ENCODE results near the gene ASXL2. TPM values are rescaled to one million over a fixed set of nuclear protein-coding genes. Genes with fewer than 3 reads are reported as not detected.

ASXL2 gene
- total and polyA plus RNA-seq, 2 of the 13 experiments (the other 11 are each of a cell fraction or from before 2014, with no cell fraction given), result 12.1 to 19.2 TPM

DNA sequence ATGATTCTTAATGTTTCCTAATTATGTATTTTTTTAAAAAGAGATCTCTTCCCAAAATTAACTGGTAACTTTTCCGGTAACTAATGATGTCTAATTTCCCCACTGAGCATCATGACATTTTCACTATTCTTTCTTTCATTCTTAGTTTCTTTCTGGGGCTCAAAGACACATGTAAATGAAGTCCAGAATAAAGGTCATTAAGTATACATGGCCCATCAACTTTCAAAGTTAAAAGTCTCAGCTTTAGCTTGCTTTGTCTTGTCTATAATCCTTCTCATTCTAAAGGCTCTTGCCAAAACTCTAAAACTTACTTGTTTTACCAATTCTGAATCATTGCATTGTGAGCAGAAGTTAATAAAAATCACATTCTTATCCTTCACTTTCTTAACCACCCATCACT, 53.6 kb downstream of the ASXL2 start:
- intact Hi-C loops (cut with micrococcal nuclease; ENCODE audit: unreplicated experiment) (no loop called here), in situ Hi-C loops (cut with HindIII; ENCODE audit: extremely low pct_ligation_motif_present, low pct_unique_long_range_greater_than_20kb) (no loop called here)
- Histone ChIP-seq H3K4me1 (ENCODE audit: insufficient read depth, low read length) (peaks cover 17% of the 10 kb centered on the region), H3K36me3 (replicated peaks in 1 of 2; ENCODE audit: control insufficient read depth in 1 of 2, insufficient read depth in 2 of 2, low read length in 2 of 2) (peaks cover 0 to 8% of the 10 kb centered on the region in 2 experiments; a peak in 2 of 5 replicates), H3K4me2 (ENCODE audit: low read depth, low read length) (no peak overlapping the region), H3K9ac (ENCODE audit: insufficient read depth, low read depth, low read length) (no peak overlapping the region), H3K27me3 (ENCODE audit: control insufficient read depth in 1 of 2, insufficient read depth in 2 of 2, low read length in 2 of 2) (no peaks in the 10 kb centered on the region), H3K4me3 (replicated peaks in 1 of 3; ENCODE audit: insufficient read depth in 1 of 3, low read depth in 2 of 3, low read length in 3 of 3) (no peak overlapping the region), H3K79me2 (ENCODE audit: insufficient read depth, low read length) (peaks cover 26% of the 10 kb centered on the region), H3K9me3 (ENCODE audit: low read length) (no peaks in the 10 kb centered on the region), H2AFZ (ENCODE audit: low read length) (no peak overlapping the region), H3K27ac (ENCODE audit: extremely low read length, insufficient read depth, low read length) (no peak overlapping the region), H4K20me1 (ENCODE audit: insufficient read depth, low read length) (peaks cover 5% of the 10 kb centered on the region)
- no TSS peak for BruUV-seq (replicated peaks)
- ATAC-seq, result no peak
- TF ChIP-seq, protein P1, sequence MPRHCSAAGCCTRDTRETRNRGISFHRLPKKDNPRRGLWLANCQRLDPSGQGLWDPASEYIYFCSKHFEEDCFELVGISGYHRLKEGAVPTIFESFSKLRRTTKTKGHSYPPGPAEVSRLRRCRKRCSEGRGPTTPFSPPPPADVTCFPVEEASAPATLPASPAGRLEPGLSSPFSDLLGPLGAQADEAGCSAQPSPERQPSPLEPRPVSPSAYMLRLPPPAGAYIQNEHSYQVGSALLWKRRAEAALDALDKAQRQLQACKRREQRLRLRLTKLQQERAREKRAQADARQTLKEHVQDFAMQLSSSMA (CRISPR knock-in tag; IDR thresholded peaks at IDR 0.05), result no peak
- TF ChIP-seq ZNF724P (CRISPR knock-in tag; IDR thresholded peaks at IDR 0.05; ENCODE audit: borderline replicate concordance) (no peak), KDM5B (CRISPR knock-in tag; IDR thresholded peaks at IDR 0.05; ENCODE audit: borderline replicate concordance) (no peak), ZNF569 (CRISPR knock-in tag; IDR thresholded peaks at IDR 0.05; ENCODE audit: borderline replicate concordance) (no peak), KDM1A (CRISPR knock-in tag; IDR thresholded peaks at IDR 0.05) (no peak), ZNF441 (CRISPR knock-in tag; IDR thresholded peaks at IDR 0.05; ENCODE audit: borderline replicate concordance) (no peak), ZSCAN25 (CRISPR knock-in tag; IDR thresholded peaks at IDR 0.05) (no peak), NR3C1 (CRISPR knock-in tag; IDR thresholded peaks at IDR 0.05) (no peak), ATM (IDR thresholded peaks at IDR 0.05; ENCODE audit: borderline replicate concordance) (no peak), ZNF431 (CRISPR knock-in tag; IDR thresholded peaks at IDR 0.05; ENCODE audit: borderline replicate concordance, low read depth) (no peak), ZNF282 (IDR thresholded peaks at IDR 0.05; ENCODE audit: partially characterized antibody) (no peak)
- TF ChIP-seq, protein P2, sequence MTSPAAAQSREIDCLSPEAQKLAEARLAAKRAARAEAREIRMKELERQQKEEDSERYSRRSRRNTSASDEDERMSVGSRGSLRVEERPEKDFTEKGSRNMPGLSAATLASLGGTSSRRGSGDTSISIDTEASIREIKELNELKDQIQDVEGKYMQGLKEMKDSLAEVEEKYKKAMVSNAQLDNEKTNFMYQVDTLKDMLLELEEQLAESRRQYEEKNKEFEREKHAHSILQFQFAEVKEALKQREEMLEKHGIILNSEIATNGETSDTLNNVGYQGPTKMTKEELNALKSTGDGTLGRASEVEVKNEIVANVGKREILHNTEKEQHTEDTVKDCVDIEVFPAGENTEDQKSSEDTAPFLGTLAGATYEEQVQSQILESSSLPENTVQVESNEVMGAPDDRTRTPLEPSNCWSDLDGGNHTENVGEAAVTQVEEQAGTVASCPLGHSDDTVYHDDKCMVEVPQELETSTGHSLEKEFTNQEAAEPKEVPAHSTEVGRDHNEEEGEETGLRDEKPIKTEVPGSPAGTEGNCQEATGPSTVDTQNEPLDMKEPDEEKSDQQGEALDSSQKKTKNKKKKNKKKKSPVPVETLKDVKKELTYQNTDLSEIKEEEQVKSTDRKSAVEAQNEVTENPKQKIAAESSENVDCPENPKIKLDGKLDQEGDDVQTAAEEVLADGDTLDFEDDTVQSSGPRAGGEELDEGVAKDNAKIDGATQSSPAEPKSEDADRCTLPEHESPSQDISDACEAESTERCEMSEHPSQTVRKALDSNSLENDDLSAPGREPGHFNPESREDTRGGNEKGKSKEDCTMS (CRISPR knock-in tag; conservative IDR thresholded peaks at IDR 0.05), result no peak
- TF ChIP-seq, protein P3, sequence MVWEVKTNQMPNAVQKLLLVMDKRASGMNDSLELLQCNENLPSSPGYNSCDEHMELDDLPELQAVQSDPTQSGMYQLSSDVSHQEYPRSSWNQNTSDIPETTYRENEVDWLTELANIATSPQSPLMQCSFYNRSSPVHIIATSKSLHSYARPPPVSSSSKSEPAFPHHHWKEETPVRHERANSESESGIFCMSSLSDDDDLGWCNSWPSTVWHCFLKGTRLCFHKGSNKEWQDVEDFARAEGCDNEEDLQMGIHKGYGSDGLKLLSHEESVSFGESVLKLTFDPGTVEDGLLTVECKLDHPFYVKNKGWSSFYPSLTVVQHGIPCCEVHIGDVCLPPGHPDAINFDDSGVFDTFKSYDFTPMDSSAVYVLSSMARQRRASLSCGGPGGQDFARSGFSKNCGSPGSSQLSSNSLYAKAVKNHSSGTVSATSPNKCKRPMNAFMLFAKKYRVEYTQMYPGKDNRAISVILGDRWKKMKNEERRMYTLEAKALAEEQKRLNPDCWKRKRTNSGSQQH (CRISPR knock-in tag; IDR thresholded peaks at IDR 0.05; ENCODE audit: low read depth), result no peak
- TF ChIP-seq, protein P4, sequence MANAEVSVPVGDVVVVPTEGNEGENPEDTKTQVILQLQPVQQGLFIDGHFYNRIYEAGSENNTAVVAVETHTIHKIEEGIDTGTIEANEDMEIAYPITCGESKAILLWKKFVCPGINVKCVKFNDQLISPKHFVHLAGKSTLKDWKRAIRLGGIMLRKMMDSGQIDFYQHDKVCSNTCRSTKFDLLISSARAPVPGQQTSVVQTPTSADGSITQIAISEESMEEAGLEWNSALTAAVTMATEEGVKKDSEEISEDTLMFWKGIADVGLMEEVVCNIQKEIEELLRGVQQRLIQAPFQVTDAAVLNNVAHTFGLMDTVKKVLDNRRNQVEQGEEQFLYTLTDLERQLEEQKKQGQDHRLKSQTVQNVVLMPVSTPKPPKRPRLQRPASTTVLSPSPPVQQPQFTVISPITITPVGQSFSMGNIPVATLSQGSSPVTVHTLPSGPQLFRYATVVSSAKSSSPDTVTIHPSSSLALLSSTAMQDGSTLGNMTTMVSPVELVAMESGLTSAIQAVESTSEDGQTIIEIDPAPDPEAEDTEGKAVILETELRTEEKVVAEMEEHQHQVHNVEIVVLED (CRISPR knock-in tag; IDR thresholded peaks at IDR 0.05; ENCODE audit: borderline replicate concordance), result no peak
- TF ChIP-seq, protein P5, sequence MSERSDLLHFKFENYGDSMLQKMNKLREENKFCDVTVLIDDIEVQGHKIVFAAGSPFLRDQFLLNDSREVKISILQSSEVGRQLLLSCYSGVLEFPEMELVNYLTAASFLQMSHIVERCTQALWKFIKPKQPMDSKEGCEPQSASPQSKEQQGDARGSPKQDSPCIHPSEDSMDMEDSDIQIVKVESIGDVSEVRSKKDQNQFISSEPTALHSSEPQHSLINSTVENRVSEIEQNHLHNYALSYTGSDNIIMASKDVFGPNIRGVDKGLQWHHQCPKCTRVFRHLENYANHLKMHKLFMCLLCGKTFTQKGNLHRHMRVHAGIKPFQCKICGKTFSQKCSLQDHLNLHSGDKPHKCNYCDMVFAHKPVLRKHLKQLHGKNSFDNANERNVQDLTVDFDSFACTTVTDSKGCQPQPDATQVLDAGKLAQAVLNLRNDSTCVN (CRISPR knock-in tag; IDR thresholded peaks at IDR 0.05; ENCODE audit: borderline replicate concordance), result no peak
- WGBS (ENCODE audit: low lambda C conversion rate), result 100% methylated on average over 1 of the region's 1 CpG
- ChIA-PET CTCF (ENCODE audit: low intra/inter-chr PET ratio, low total read pairs) (no interaction called here), POLR2A (no interaction called here)
- FAIRE-seq, result no peak
- no peak for DNase-seq (ENCODE audit: low spot score)
